Lower leg skin (tissue), 4 donors: ENCODE results near the gene TRDN. TPM values are rescaled to one million over a fixed set of nuclear protein-coding genes. Genes with fewer than 3 reads are reported as not detected.

Source experiments
- DNase-seq, 2 donors: peaks; one replicate each; pipeline ENCODE4 v3.0.0-alpha.2; 2019; ENCODE audit warnings: low spot score in 2 of 2
- H3K4me3 ChIP-seq: fragments of 200-600 bp; sonication (generic); 2 replicates; pipeline ENCODE4 v1.5.1; 2017; ENCODE audit warnings: mild to moderate bottlenecking, low read depth; ENCODE audit not compliant: poor library complexity, severe bottlenecking
- CTCF ChIP-seq, 3 donors: fragments of 450-650 bp; IDR thresholded peaks; one replicate each; pipeline ENCODE4 v1.5.1; 2016; ENCODE audit warnings: antibody characterized with exemption in 3 of 3, mild to moderate bottlenecking in 3 of 3, moderate library complexity in 2 of 3
- POLR2A ChIP-seq, 2 donors: fragments of 450-650 bp; IDR thresholded peaks; one replicate each; pipeline ENCODE4 v1.6.1; 2016 to 2017; ENCODE audit warnings: antibody characterized with exemption in 2 of 2, mild to moderate bottlenecking in 1 of 2, moderate library complexity in 1 of 2
- WGBS, 2 donors: methylation state at CpG; one replicate each; pipeline ENCODE4 v1.1.5; 2018; 5-methylcytosine and 5-hydroxymethylcytosine counted together
- intact Hi-C: fragments of 100-400 bp; cut with DNase I; formaldehyde crosslinking; loops from one replicate; pipeline ENCODE4 v1.15.0; 2023; ENCODE audit warnings: low total_unique reads
- total RNA-seq, 4 donors: library from RNA; depleted of rRNA; stranded (reverse); fragments of >200 nt; gene quantifications; one replicate each; pipeline ENCODE4 v1.1.0, GENCODE V29; 2016

The TRDN gene
- total RNA-seq, 4 donors from 2014 or later, result 0.06 TPM; not detected in 3

DNA sequence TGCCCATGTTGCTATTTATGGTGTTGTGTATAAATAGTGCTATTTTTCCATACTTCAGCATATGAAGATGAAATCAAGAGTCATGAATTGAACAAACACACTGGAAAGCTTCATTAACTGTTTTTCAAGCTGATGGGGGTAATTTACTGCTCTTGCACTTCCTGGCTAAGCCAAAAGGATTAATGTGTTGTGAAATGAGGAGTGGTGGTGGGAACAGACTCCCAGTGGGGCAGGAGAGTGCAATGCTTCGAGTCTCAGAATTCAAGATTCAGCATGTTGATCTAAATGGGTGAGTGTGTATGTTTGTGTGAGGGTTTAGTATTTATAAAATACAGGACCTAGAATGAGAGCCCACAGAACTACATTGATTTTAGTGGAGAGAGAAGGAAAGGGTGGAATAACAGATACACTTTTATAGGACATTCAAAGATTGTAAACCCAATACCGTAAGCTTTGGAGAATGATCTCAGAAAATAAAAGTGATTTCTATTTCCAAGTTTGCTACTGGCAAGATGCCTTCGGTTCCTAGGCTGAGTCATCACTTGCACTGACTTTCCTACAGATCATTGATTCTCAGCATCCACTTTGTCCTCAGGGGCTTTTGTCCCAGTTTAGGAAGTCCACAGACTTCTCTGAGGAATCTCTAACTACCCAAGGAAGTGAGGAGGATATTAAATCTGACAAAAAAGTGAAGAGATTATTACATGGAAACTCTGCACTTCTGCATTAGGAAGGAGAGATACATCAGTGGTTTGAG is 303.6 kb downstream of the TRDN start:
- intact Hi-C loops, result no loop called here
- TF ChIP-seq CTCF (IDR thresholded peaks at IDR 0.05) (no peak), POLR2A (IDR thresholded peaks at IDR 0.05) (no peak)
- DNase-seq, result no peak
- H3K4me3 ChIP-seq, result no peak overlapping the region
- WGBS, 2 donors, result 21 to 28% methylated on average over 3 of the region's 3 CpGs

DNA sequence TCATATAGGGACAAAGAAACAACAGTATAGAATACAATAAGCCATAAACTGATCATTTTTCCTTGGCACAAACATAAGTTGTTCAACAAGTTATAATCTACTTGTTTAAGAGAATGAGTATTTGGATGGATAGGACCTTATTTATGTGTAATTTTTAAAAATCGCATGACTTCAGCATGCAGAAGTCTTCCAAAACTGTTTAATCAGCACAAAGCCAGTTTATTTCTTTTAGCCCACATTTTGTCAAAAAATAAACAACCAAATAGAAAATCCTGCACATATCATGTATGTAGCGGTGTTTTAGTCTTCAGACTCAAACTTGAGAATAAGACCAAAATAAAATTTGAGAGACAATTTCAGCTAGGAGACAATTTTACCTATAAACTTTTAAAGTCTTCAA is 304.7 kb downstream of the TRDN start:
- no peak for TF ChIP-seq CTCF (IDR thresholded peaks at IDR 0.05)
- TF ChIP-seq POLR2A (IDR thresholded peaks at IDR 0.05), result no peak
- no peak for DNase-seq
- no peak overlapping the region for H3K4me3 ChIP-seq
- intact Hi-C loops, result no loop called here
- 83 to 88% methylated on average over 2 of the region's 2 CpGs for WGBS, 2 donors

GRCh38 chr6:123329337-123329736 is 307.4 kb downstream of the TRDN start:
- no peak for DNase-seq
- intact Hi-C loops, result no loop called here

GRCh38 chr6:123323452-123324329 is 313.1 kb downstream of the TRDN start:
- H3K4me3 ChIP-seq, result no peak overlapping the region
- intact Hi-C loops, result no loop called here
- no peak for TF ChIP-seq POLR2A (IDR thresholded peaks at IDR 0.05)
- TF ChIP-seq CTCF (IDR thresholded peaks at IDR 0.05), result no peak
- WGBS, 2 donors, result 77 to 87% methylated on average over 3 of the region's 3 CpGs
- DNase-seq, result no peak

More at GRCh38 chr6:123329337-123329736, 307.4 kb downstream of the TRDN start:
- TF ChIP-seq POLR2A (IDR thresholded peaks at IDR 0.05) (no peak), CTCF (IDR thresholded peaks at IDR 0.05) (no peak)
- H3K4me3 ChIP-seq, result no peak overlapping the region

- intact Hi-C loops, result no loop called here
- 72 to 79% methylated on average over 7 of the region's 7 CpGs for whole genome bisulfite sequencing, 2 donors
- TF ChIP-seq POLR2A (IDR thresholded peaks at IDR 0.05), result no peak
- TF ChIP-seq CTCF (IDR thresholded peaks at IDR 0.05), result no peak
- no peak for DNase-seq
- H3K4me3 ChIP-seq, result no peak overlapping the region
These were observed 315.7 kb downstream of the TRDN start for GRCh38 chr6:123321020-123321419.
